K562 (cell line): ENCODE measurements around the gene SLC25A51. TPM values are rescaled to one million over a fixed set of nuclear protein-coding genes. Genes with fewer than 3 reads are reported as not detected.
A peak's percentile ranks its signal among the peaks of the same experiment; 100 is the strongest.

Experiments used
- ATF7 ChIP-seq: fragments of 450-650 bp; IDR thresholded peaks from 2 replicates; pipeline ENCODE4 v1.7.1; 2014; ENCODE audit warnings: mild to moderate bottlenecking, moderate library complexity
- BHLHE40 ChIP-seq: IDR thresholded peaks from 2 replicates; pipeline ENCODE4 v1.6.1; 2011; ENCODE audit warnings: low read length, improper control_type of control experiment
- CBFA2T2 ChIP-seq: fragments of 450-650 bp; conservative IDR thresholded peaks from 2 replicates; pipeline ENCODE4 v1.6.1; 2017; ENCODE audit warnings: mild to moderate bottlenecking
- CEBPG ChIP-seq, 3 experiments: fragments of 200-800 bp in 1 of 3; sonication (Bioruptor generic) in 1 of 3; sonication (generic) in 1 of 3; formaldehyde crosslinking in 1 of 3; IDR thresholded peaks in 2 of 3; conservative IDR thresholded peaks in 1 of 3; 2 replicates each; pipeline versions ENCODE4 v1.6.1 to v1.8.0; 2016 to 2022; ENCODE audit warnings: missing compliant biosample characterization in 2 of 3, missing genetic modification characterization in 2 of 3, mild to moderate bottlenecking in 1 of 3, missing genetic modification reagents in 1 of 3
- CREBBP ChIP-seq: IDR thresholded peaks from one replicate; pipeline ENCODE4 v1.6.1; 2012; ENCODE audit warnings: low read depth, mild to moderate bottlenecking, control low read depth, inconsistent platforms, low read length
- CTBP1 ChIP-seq: fragments of 450-650 bp; IDR thresholded peaks from 2 replicates; pipeline ENCODE4 v1.6.1; 2016; ENCODE audit warnings: borderline replicate concordance
- EP300 ChIP-seq: IDR thresholded peaks from 2 replicates; pipeline ENCODE4 v1.6.1; 2012; ENCODE audit warnings: low read length, improper control_type of control experiment
- EWSR1 ChIP-seq: fragments of 450-650 bp; IDR thresholded peaks from 2 replicates; pipeline ENCODE4 v1.6.1; 2018; ENCODE audit warnings: borderline replicate concordance, mild to moderate bottlenecking, low read depth, moderate library complexity; ENCODE audit not compliant: partially characterized antibody
- GABPA ChIP-seq: fragments of 200-800 bp; sonication (Bioruptor generic); conservative IDR thresholded peaks from 2 replicates; pipeline ENCODE4 v1.6.1; 2016; ENCODE audit warnings: low read depth, missing genetic modification characterization, missing compliant biosample characterization
- HDAC3 ChIP-seq: fragments of 450-650 bp; IDR thresholded peaks from 2 replicates; pipeline ENCODE4 v1.6.1; 2018; ENCODE audit warnings: borderline replicate concordance, mild to moderate bottlenecking, moderate library complexity; ENCODE audit not compliant: partially characterized antibody
- KAT2B ChIP-seq: IDR thresholded peaks from one replicate; pipeline ENCODE4 v1.6.1; 2012; ENCODE audit warnings: low read depth, mild to moderate bottlenecking, control low read depth, inconsistent platforms, low read length, moderate library complexity
- NCOR1 ChIP-seq: fragments of 450-650 bp; IDR thresholded peaks from 2 replicates; pipeline ENCODE4 v1.6.1; 2016; ENCODE audit warnings: mild to moderate bottlenecking, moderate library complexity
- POLR2AphosphoS5 ChIP-seq: IDR thresholded peaks from 2 replicates; pipeline ENCODE4 v1.6.1; 2011; ENCODE audit warnings: mild to moderate bottlenecking, low read depth, low read length, moderate library complexity; ENCODE audit not compliant: control insufficient read depth, insufficient read depth
- RB1 ChIP-seq: fragments of 450-650 bp; IDR thresholded peaks from 2 replicates; pipeline ENCODE4 v1.6.1; 2017; ENCODE audit warnings: low read depth, mild to moderate bottlenecking
- SP1 ChIP-seq: sonication (generic); formaldehyde crosslinking; IDR thresholded peaks from 2 replicates; pipeline ENCODE4 v1.8.1; 2022; ENCODE audit warnings: mild to moderate bottlenecking, missing genetic modification reagents
- SREBF1 ChIP-seq: fragments of 150-350 bp; IDR thresholded peaks from 2 replicates; pipeline ENCODE4 v1.6.1; 2014; ENCODE audit warnings: antibody characterized with exemption, low read depth, low read length, borderline replicate concordance
- TBL1XR1 ChIP-seq, 2 experiments: IDR thresholded peaks; 2 replicates each; pipeline ENCODE4 v1.6.1; 2012; ENCODE audit warnings: improper control_type of control experiment in 2 of 2, low read length in 2 of 2, mild to moderate bottlenecking in 1 of 2
- ZFP36 ChIP-seq: fragments of 150-350 bp; IDR thresholded peaks from 2 replicates; pipeline ENCODE4 v1.6.1; 2018; ENCODE audit warnings: low read length, low read depth; ENCODE audit not compliant: partially characterized antibody
- ZNF644 ChIP-seq: fragments of 200-800 bp; sonication (Bioruptor generic); IDR thresholded peaks from 2 replicates; pipeline ENCODE4 v1.6.1; 2016; ENCODE audit warnings: low read depth, missing genetic modification characterization, missing compliant biosample characterization
- polyA plus RNA-seq, 8 experiments: library from polyadenylated mRNA; depleted of rRNA in 4 of 8; stranded (reverse) in 5 of 8; unstranded in 3 of 8; fragments of >200 nt; fragmentation: Nextera tagmentation in 2 of 8; fragmentation: Illumina TruSeq in 1 of 8; extraction: Ambion mirVana in 2 of 8; extraction: Trizol in 1 of 8; gene quantifications; 2 replicates each; pipeline versions ENCODE4 v1.2.1 to v1.2.3, GENCODE V29; 2011 to 2014; ENCODE audit warnings: inconsistent platforms in 1 of 8, missing spikeins in 1 of 8
- total RNA-seq, 7 experiments: library from RNA; depleted of rRNA in 6 of 7; stranded (reverse); fragments of >200 nt in 6 of 7; fragmentation: Illumina TruSeq in 2 of 7; extraction: Trizol in 2 of 7; gene quantifications; 2 replicates each; pipeline versions ENCODE4 v1.2.1 to v1.2.3, GENCODE V29; 2011 to 2021; ENCODE audit warnings: low replicate concordance in 1 of 7
- TF ChIP-seq, protein P1 (sequence below): fragments of 250-450 bp; sonication (Bioruptor Pico); IDR thresholded peaks from 2 replicates; pipeline ENCODE4 v1.8.0; 2021; ENCODE audit warnings: mild to moderate bottlenecking, moderate library complexity
- TF ChIP-seq, protein P2 (sequence below): fragments of 450-650 bp; IDR thresholded peaks from 2 replicates; pipeline ENCODE4 v1.6.1; 2017; ENCODE audit warnings: antibody characterized with exemption, mild to moderate bottlenecking

The SLC25A51 gene
- total and polyA plus RNA-seq, 9 of the 15 experiments (the other 6 are each of a cell fraction or from before 2014, with no cell fraction given) = 9.1 to 40.7 (median 24.5) TPM

DNA sequence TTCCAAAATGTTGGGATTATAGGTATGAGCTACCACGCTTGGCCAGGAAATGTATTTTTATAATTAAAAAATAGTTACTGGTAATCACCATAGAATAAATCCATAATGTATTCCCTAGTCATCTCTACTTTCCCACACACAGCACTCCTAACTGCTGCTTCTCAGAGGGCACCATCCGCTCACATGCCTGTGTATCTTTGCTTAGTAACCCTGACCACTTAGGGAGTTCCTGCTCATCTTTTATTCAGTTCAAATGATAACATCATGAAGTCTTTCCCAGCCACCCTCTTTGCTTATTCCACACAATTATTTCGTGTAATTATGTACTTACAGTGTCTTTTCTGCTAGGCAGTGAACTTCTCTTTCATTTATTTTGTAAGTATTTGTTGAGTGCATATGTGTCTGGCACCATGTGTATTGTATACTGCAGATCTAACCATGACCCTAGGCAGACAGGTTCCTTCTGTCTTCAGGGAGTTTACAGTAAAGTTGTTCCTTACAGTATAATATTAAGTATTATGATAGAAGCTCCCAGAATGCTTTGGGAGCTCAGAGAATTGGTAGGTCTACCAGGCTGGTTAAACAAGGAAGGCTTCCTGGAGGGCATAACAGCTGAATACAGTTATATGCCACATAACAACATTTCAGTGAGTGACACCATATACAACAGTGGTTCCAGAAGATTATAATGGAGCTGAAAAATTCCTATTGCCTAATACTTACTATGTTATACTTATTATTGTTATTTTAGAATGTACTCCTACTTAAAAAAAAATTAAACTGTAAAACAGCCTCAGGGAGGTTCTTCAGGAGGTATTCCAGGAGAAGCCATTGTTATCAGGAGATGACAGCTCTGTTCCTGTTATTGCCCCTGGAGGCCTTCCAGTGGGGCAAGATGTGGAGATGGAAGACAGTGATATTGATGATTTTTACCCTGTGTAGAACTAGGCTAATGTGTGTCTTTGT, 64.1 kb downstream of the SLC25A51 start (continued):
- peak; percentile 63; the same call in 1 of the 2 replicates for TF ChIP-seq NCOR1
- TF ChIP-seq BHLHE40 = 0 out of 2 replicates have a peak, but pooled peaks have one; percentile 47
- TF ChIP-seq TBL1XR1 (IDR thresholded peaks at IDR 0.05; ENCODE audit: low read length in 2 of 2) = peak; percentile 51 to 65; a peak in 2 of 4 replicates
- TF ChIP-seq CEBPG (CRISPR knock-in tag; IDR thresholded peaks at IDR 0.05) = no peak
- TF ChIP-seq CEBPG (tag; conservative IDR thresholded peaks at IDR 0.05 in 1 of 2, IDR thresholded peaks at IDR 0.05 in 1 of 2) = peak; percentile 73 to 79
- no peak for TF ChIP-seq KAT2B
- TF ChIP-seq ZFP36 = peak; percentile 33
- TF ChIP-seq, protein P1, sequence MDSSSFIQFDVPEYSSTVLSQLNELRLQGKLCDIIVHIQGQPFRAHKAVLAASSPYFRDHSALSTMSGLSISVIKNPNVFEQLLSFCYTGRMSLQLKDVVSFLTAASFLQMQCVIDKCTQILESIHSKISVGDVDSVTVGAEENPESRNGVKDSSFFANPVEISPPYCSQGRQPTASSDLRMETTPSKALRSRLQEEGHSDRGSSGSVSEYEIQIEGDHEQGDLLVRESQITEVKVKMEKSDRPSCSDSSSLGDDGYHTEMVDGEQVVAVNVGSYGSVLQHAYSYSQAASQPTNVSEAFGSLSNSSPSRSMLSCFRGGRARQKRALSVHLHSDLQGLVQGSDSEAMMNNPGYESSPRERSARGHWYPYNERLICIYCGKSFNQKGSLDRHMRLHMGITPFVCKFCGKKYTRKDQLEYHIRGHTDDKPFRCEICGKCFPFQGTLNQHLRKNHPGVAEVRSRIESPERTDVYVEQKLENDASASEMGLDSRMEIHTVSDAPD (CRISPR knock-in tag) = no peak
- TF ChIP-seq HDAC3 = peak; percentile 28
- peak; percentile 20; the same call in 1 of the 2 replicates for TF ChIP-seq ZNF644 (tag)
- TF ChIP-seq EP300 = peak; percentile 84
- 0 out of 2 replicates have a peak, but pooled peaks have one; percentile 21 for TF ChIP-seq ATF7
- TF ChIP-seq CBFA2T2 = peak; percentile 63
- no peak for TF ChIP-seq CTBP1
- TF ChIP-seq POLR2AphosphoS5 = 0 out of 2 replicates have a peak, but pooled peaks have one; percentile 11
- TF ChIP-seq SP1 (CRISPR knock-in tag) = no peak
- TF ChIP-seq RB1 = no peak
- TF ChIP-seq, protein P2, sequence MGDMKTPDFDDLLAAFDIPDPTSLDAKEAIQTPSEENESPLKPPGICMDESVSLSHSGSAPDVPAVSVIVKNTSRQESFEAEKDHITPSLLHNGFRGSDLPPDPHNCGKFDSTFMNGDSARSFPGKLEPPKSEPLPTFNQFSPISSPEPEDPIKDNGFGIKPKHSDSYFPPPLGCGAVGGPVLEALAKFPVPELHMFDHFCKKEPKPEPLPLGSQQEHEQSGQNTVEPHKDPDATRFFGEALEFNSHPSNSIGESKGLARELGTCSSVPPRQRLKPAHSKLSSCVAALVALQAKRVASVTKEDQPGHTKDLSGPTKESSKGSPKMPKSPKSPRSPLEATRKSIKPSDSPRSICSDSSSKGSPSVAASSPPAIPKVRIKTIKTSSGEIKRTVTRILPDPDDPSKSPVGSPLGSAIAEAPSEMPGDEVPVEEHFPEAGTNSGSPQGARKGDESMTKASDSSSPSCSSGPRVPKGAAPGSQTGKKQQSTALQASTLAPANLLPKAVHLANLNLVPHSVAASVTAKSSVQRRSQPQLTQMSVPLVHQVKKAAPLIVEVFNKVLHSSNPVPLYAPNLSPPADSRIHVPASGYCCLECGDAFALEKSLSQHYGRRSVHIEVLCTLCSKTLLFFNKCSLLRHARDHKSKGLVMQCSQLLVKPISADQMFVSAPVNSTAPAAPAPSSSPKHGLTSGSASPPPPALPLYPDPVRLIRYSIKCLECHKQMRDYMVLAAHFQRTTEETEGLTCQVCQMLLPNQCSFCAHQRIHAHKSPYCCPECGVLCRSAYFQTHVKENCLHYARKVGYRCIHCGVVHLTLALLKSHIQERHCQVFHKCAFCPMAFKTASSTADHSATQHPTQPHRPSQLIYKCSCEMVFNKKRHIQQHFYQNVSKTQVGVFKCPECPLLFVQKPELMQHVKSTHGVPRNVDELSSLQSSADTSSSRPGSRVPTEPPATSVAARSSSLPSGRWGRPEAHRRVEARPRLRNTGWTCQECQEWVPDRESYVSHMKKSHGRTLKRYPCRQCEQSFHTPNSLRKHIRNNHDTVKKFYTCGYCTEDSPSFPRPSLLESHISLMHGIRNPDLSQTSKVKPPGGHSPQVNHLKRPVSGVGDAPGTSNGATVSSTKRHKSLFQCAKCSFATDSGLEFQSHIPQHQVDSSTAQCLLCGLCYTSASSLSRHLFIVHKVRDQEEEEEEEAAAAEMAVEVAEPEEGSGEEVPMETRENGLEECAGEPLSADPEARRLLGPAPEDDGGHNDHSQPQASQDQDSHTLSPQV = peak; percentile 79
- TF ChIP-seq CREBBP = no peak
- TF ChIP-seq GABPA (tag) = 0 out of 2 replicates have a peak, but pooled peaks have one; percentile 36
- no peak for TF ChIP-seq SREBF1
- TF ChIP-seq EWSR1 = no peak
